Cardiac muscle cell (in vitro differentiated cells and primary cell): ENCODE results near the gene SLC39A7. TPM values are rescaled to one million over a fixed set of nuclear protein-coding genes. Genes with fewer than 3 reads are reported as not detected.
A peak's percentile ranks its signal among the peaks of the same experiment; 100 is the strongest.

Experiments used
- DNase-seq, 2 donors: peaks; one replicate each; pipeline versions ENCODE4 v3.0.0 to v3.0.0-alpha.2; 2010 to 2017; ENCODE audit warnings: low read depth in 1 of 2, low spot score in 1 of 2
- H3K27ac ChIP-seq: fragments of 200-600 bp; sonication (generic); 2 replicates; pipeline ENCODE4 v1.5.1; 2016
- H3K27me3 ChIP-seq: fragments of 200-600 bp; sonication (generic); 2 replicates; pipeline ENCODE4 v1.6.0; 2016; ENCODE audit warnings: control low read depth
- H3K36me3 ChIP-seq: fragments of 200-600 bp; sonication (generic); 2 replicates; pipeline ENCODE4 v1.5.1; 2016; ENCODE audit warnings: control low read depth
- H3K4me1 ChIP-seq: fragments of 200-600 bp; sonication (generic); 2 replicates; pipeline ENCODE4 v1.8.1; 2017; ENCODE audit warnings: low read depth, mild to moderate bottlenecking, mixed run types
- H3K4me3 ChIP-seq: fragments of 200-600 bp; sonication (generic); 2 replicates; pipeline ENCODE4 v1.5.1; 2016; ENCODE audit warnings: mild to moderate bottlenecking
- H3K9me3 ChIP-seq: fragments of 200-600 bp; sonication (generic); 2 replicates; pipeline ENCODE4 v1.5.1; 2017; ENCODE audit warnings: low read depth, mild to moderate bottlenecking, control low read depth
- polyA plus RNA-seq: library from polyadenylated mRNA; unstranded; fragments of >200 nt; fragmentation: Nextera tagmentation; extraction: Ambion mirVana; gene quantifications from 2 replicates; pipeline ENCODE4 v1.2.1, GENCODE V29; 2016
- total RNA-seq: library from RNA; depleted of rRNA; stranded (reverse); fragments of >200 nt; gene quantifications from 2 replicates; pipeline ENCODE4 v1.2.3, GENCODE V29; 2016
- TF ChIP-seq, protein P1 (sequence below): IDR thresholded peaks from 2 replicates; pipeline ENCODE4 v1.5.1; 2012; ENCODE audit warnings: low read depth, mild to moderate bottlenecking, low read length

The SLC39A7 gene
- total and polyA plus RNA-seq, 2 experiments from 2014 or later: 51.3 to 147 TPM

- TF ChIP-seq, protein P1, sequence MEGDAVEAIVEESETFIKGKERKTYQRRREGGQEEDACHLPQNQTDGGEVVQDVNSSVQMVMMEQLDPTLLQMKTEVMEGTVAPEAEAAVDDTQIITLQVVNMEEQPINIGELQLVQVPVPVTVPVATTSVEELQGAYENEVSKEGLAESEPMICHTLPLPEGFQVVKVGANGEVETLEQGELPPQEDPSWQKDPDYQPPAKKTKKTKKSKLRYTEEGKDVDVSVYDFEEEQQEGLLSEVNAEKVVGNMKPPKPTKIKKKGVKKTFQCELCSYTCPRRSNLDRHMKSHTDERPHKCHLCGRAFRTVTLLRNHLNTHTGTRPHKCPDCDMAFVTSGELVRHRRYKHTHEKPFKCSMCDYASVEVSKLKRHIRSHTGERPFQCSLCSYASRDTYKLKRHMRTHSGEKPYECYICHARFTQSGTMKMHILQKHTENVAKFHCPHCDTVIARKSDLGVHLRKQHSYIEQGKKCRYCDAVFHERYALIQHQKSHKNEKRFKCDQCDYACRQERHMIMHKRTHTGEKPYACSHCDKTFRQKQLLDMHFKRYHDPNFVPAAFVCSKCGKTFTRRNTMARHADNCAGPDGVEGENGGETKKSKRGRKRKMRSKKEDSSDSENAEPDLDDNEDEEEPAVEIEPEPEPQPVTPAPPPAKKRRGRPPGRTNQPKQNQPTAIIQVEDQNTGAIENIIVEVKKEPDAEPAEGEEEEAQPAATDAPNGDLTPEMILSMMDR: no peak
- Histone ChIP-seq H3K4me1 (peaks cover 38% of the 10 kb centered on the region), H3K27me3 (no peaks in the 10 kb centered on the region), H3K9me3 (no peaks in the 10 kb centered on the region), H3K4me3 (no peak overlapping the region), H3K27ac (no peak overlapping the region), H3K36me3 (no peaks in the 10 kb centered on the region)
- no peak for DNase-seq
Observed at GRCh38 chr6:33190504-33191107, 10.1 kb upstream of the SLC39A7 start.

- Histone ChIP-seq H3K36me3 (no peaks in the 10 kb centered on the region), H3K4me3 (peak overlapping the region; percentile 13), H3K9me3 (no peaks in the 10 kb centered on the region), H3K4me1 (peaks cover 41% of the 10 kb centered on the region), H3K27me3 (no peaks in the 10 kb centered on the region), H3K27ac (no peak overlapping the region)
- TF ChIP-seq, protein P1: no peak
- DNase-seq: peak in 1 of 2 donors; percentile 60
Observed at GRCh38 chr6:33191383-33192104, 9.1 kb upstream of the SLC39A7 start.

DNA sequence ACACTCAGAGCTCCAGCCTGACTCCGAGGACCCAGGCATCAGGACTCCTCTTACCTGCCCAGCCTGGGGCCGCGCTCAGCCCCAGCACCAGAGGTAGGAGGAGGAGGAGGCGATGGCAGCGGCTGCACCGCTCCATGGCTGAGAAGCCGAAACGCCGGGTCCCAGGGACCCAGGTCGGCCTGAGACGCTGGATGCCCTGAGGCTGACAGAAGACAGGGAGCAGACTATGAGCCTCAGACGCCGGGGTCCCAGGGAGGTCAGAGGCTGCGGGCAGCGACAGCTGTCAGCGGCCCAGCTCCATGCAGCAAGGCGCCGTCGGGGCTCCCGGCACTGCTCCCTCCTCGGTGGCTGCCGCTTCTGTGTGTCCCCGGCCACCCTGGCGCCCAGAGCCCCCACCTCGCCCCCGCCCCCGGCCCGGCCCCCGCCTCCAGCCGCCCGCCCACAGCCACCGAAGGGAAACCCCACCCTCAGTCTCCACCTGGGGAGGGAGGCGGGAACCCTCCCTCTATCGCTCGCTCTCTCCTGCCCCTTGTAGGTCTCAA, 8.5 kb upstream of the SLC39A7 start, which contains the start of gene COL11A2:
Gene COL11A2, minus strand, starts transcription at position 363 of the 542 bp plus-strand sequence. Its CDS starts 227 bp downstream, at position 136.
- Histone ChIP-seq H3K27ac (no peak within 1 kb of the TSS), H3K4me1 (peaks cover 41% of the 10 kb centered on the region), H3K9me3 (no peaks in the 10 kb centered on the region), H3K36me3 (no peaks in the 10 kb centered on the region), H3K27me3 (no peaks in the 10 kb centered on the region), H3K4me3 (peak within 1 kb of the TSS; percentile 13)
- DNase-seq: peak in 1 of 2 donors; percentile 74
- TF ChIP-seq, protein P1: no peak

DNA sequence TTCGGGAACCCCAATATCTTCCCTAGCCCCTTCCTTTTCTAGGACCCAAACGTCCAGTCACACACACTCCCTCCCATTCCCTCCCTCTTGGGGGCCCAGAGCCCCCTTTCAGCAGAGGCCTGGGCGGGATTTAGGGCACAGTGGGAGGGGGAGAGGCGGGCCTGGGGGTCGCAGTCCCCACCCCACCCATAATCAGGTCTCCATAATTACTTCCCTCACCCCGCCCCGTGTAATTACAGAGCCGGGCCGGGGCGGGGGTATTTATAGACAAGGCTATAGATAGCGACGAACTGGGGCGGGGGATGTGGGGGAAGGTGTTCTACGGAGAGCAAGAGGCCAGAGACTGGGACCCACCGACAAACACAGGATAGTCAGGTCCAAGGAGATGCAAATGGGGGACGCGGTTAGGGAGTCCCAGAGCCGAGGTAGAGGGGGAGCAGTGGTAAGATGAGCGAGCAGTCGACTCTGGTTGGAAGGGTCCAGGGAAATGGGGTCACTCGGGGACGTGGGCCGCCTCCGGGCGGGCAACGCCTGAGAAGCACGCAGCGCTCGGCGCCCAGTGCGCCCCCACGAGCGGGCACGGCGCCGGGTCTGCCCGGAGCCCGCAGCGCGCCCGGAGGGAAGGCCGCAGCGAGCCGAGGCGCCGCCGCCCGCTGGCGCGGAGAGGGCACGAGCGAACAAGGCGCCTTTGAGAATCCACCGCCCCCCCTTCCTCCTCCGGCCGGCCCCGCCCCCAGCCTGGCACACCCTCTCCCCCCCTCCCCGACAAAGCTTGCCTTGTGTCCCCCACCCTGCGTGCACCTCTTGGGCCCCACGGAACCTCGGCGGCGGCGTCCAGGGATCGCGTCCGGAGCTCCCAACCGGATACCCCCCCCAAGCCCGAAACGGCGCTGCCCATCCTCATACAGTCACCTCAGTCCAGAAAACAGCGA, 7.7 kb upstream of the SLC39A7 start:
- no peak overlapping the region for H3K27ac ChIP-seq
- no peaks in the 10 kb centered on the region for H3K36me3 ChIP-seq
- H3K4me1 ChIP-seq: peaks cover 41% of the 10 kb centered on the region
- H3K4me3 ChIP-seq: peak overlapping the region; percentile 13
- peak; percentile 29 to 67 for DNase-seq
- TF ChIP-seq, protein P1: no peak
- H3K27me3 ChIP-seq: no peaks in the 10 kb centered on the region
- no peaks in the 10 kb centered on the region for H3K9me3 ChIP-seq

DNA sequence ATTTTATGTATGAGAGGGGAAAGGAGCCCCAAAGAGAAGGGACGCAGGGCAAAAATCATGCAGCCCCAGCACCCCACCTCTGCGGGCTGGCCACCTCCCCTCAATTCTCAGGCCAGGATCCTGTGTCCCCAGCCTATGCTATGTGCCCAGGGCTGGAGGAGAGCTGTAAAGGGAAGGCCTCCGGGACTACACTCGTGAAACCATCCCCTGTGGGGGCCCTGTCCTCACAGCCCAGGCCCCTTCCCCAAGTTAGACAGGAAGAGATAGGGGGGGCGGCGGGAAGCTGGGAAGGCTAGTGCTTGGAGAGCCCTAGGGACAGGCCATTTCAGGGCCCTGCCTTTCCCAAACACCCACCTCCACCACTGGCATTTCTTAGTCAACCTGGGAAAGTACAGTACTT, 7.0 kb upstream of the SLC39A7 start:
- no peaks in the 10 kb centered on the region for H3K9me3 ChIP-seq
- no peak for DNase-seq
- H3K4me1 ChIP-seq: peaks cover 41% of the 10 kb centered on the region
- no peak overlapping the region for H3K4me3 ChIP-seq
- TF ChIP-seq, protein P1: no peak
- H3K27ac ChIP-seq: no peak overlapping the region
- H3K27me3 ChIP-seq: no peaks in the 10 kb centered on the region
- H3K36me3 ChIP-seq: no peaks in the 10 kb centered on the region
